LNCaP clone FGC (cell line): ENCODE data around the gene PTPN20.

ENCODE experiments used
- DNase-seq: peaks from one replicate; pipeline ENCODE4 v3.0.0-alpha.2; 2011; ENCODE audit warnings: low read depth
- H3K4me3 ChIP-seq: 2 replicates; pipeline ENCODE4 v1.5.1; 2011; ENCODE audit warnings: mild to moderate bottlenecking, low read depth, low read length, control low read depth
- CTCF ChIP-seq: IDR thresholded peaks from 2 replicates; pipeline ENCODE4 v1.5.1; 2012; ENCODE audit warnings: mild to moderate bottlenecking; ENCODE audit not compliant: control insufficient read depth, insufficient read depth; ENCODE audit errors: extremely low read depth

PTPN20 gene

GRCh38 chr10:47035171-47035818 is 124.1 kb downstream of the PTPN20 start:
- no peak for TF ChIP-seq CTCF
- no peak for DNase-seq

GRCh38 chr10:47035819-47036337 is 124.7 kb downstream of the PTPN20 start:
- DNase-seq, result no peak
- TF ChIP-seq CTCF, result no peak
- H3K4me3 ChIP-seq, result no peak overlapping the region

More at GRCh38 chr10:47035171-47035818, 124.1 kb downstream of the PTPN20 start:
- no peak overlapping the region for H3K4me3 ChIP-seq

GRCh38 chr10:47036771-47037170 is 125.5 kb downstream of the PTPN20 start:
- DNase-seq, result no peak
- no peak overlapping the region for H3K4me3 ChIP-seq
- no peak for TF ChIP-seq CTCF

- DNase-seq, result no peak
- no peak for TF ChIP-seq CTCF
- H3K4me3 ChIP-seq, result no peak overlapping the region
Observed at GRCh38 chr10:47037654-47038425, 126.6 kb downstream of the PTPN20 start.

- DNase-seq, result no peak
- no peak overlapping the region for H3K4me3 ChIP-seq
- TF ChIP-seq CTCF, result no peak
Observed at GRCh38 chr10:47038881-47039561, 127.8 kb downstream of the PTPN20 start.

- DNase-seq, result no peak
- TF ChIP-seq CTCF, result no peak
- H3K4me3 ChIP-seq, result no peak overlapping the region
Observed at GRCh38 chr10:47039562-47039913, 128.3 kb downstream of the PTPN20 start.
